PC-9 (cell line): ENCODE measurements around the gene TERT.

Source experiments
- CTCF ChIP-seq: fragments of 200-600 bp; sonication (generic); conservative IDR thresholded peaks from 2 replicates; pipeline ENCODE4 v1.6.1; 2017; ENCODE audit warnings: mixed run types, antibody characterized with exemption, mild to moderate bottlenecking, moderate library complexity
- EZH2 ChIP-seq: fragments of 200-600 bp; sonication (generic); IDR thresholded peaks from 2 replicates; pipeline ENCODE4 v1.8.0; 2017; ENCODE audit warnings: antibody characterized with exemption, low read depth

DNA sequence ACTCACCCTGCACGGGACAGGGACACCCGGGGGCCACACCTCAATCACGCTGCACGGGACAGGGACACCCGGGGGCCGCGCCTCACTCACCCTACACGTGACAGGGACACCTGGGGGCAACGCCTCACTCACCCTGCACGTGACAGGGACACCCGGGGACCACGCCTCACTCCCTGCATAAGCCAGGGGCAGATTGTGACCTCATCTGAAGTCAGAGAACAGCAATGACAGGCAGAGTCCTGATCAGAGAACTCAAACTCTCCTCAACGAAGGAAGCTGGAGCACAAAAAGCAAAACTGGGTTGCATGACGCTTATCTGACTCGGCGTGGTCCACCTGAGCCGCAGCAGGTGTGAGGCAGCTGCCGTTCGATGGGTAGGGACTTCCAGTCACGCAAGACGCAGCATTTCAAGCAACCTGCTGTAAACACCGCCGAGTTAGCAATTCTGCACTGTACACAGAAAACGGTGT, 3.2 kb downstream of the TERT start:
- TF ChIP-seq CTCF (no peak), EZH2 (no peak)
